Measurements from ENCODE around the gene VAV2.
"Not testable (repeated sequence)": the region's sequence is repeated elsewhere in the genome, so short reads cannot be mapped to it uniquely, and the experiment has no call there.

Gene VAV2

GRCh38 chr9:133778336-133779013, 213.6 kb downstream of the VAV2 start:
- DNase-seq = no peak

DNA sequence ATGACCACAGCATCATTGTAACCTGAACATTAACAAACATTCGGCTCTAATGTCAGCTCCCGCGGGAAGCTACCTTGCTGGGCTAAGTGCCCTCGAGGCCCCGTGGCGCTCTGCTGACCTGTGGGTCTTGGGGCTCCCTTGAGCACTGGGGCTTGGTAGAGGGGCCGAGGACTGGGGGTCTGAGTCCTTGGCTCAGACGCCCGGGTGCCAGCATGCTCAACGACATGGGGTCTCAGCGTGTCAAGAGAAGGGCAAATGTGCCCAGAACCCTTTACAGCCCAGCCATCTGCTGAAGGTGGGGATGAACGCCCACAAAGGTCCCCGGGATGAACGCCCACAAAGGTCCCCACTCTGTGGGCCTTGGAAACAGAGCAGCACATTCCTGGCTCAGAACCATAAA, 214.3 kb downstream of the VAV2 start:
- no peak for DNase-seq

- DNase-seq = no peak
These were observed 214.9 kb downstream of the VAV2 start for GRCh38 chr9:133777068-133777791.

DNA sequence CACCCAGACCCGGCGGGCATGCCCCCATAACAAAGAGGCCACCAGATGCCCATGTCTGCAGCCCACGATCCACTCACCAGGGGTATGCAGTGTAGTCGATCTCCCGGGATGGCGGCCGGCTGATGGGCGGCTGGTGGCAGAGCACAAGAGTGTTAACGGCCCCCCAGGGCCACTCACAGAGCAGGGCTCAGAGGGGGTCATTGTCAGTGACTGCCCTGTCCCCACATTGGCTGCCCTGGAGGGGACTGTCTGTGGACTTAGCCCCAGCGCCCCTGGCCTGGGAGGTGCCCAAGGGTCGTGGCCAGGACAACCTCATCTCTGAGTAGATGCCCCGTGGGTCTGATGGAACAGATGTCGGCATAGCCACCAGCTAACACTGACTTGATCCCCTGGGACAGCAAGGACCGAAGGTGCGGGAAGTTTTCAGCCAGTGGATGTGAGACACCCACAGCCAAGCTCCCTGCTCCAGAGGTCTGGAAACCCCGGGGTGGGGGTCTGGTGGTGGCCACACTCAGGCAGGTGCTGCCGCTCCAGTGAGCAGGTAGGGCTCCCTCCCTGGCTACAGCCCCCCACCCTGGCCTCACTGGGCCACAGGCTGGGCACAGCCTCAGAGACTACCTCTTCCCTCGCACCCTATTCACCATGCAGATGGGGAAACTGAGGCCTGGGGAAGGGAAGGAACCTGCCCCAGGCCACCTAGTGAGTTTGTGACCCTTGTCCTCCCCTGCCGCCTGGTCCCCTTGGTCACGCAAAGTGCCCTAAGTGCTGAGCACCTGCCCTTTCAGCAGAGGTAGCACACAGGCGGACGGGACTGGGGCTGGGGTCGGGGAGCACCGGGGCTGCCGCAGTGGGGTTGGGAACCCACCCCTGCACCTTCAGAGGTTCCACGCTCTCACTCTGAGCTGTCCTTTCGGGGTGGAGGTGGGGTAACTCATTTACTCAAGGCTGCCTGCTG, 215.9 kb downstream of the VAV2 start:
- no peak for DNase-seq

DNA sequence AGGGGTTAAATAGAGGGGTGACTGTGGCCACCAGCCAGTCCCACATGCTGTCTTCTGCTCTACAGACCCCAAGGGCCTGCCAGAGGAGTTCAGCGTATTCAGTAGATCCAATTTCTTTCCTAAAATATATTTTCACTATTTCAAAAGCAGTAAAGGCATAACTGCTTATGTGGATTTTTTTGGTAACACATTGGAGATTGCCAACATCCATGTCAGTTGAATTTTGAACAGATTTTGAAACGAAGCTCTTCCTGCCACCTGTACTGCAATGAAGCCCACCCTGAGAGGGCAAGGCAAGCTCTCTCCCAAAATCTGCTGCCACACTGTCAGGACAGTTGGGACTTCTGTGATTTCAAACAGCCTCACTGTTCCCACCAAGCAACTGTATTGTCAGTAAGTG, 216.8 kb downstream of the VAV2 start:
- DNase-seq = no peak

- DNase-seq = no peak
These were observed 217.3 kb downstream of the VAV2 start for GRCh38 chr9:133774799-133775198.

GRCh38 chr9:133773889-133774655, 218.1 kb downstream of the VAV2 start:
- no peak for DNase-seq

- no peak for DNase-seq
These were observed 219.5 kb downstream of the VAV2 start for GRCh38 chr9:133772581-133772980.

GRCh38 chr9:133771486-133772482, 220.3 kb downstream of the VAV2 start:
- no peak for DNase-seq

DNA sequence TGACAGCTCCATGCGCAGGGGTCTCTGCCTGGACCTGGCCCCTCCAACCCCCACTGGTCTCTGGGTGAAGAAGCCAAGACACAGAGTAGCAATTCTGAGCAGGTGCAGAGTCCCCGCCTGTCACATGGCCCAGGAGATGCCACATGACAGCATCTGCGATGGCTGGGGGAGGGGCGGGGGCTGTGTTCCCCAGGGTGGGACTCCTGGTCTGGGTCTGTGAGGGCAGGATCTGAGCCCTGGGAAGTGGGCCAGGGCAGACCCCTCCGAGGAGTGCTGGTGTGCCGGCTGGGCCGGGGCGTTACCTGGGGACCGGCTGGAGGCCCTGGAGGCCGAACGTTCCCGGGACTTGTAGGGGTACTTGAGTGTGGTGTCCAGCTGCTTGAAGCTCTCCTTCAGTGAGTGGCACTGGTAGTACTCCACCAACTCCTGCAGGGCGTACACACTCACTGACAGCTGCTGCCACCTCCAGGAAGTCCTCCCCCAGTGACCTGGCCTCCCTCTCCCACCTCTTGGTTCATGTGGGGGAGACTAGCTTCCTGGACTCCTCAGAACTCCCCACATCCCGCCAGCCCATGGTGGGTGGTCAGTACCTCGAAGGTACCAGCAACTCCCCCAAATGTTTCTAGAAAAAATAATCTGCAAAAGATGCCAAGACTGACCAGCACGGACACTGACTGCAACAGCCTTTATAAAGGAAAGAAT, 221.9 kb downstream of the VAV2 start:
- DNase-seq = no peak

DNA sequence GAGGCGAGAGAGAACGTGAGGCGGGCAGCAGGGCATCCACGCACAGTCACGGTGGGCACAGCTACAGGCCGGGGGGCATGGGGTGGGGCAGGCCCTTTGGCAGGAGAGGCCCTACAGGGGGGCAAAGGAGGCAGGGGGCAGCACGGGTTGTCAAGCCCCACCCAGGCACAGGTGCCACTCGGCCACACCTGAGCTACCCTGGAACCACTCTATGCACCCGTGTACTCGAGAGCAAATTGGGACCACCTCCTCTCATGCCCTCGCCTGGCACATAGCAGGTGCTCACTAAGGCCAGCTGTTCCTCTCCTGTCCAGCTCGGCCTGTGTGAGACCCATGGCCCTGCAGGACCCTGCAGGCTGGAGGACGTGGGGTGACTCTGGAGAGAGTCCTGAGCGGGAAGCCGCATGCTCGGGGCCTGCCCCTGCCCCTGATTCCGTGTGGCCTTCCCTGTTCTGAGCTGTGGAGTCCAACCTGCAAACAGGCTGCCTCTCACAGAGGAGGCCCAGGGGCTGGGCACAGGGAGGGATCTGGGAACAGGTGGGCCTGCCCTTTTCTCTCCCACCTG, 222.5 kb downstream of the VAV2 start:
- DNase-seq = no peak

DNA sequence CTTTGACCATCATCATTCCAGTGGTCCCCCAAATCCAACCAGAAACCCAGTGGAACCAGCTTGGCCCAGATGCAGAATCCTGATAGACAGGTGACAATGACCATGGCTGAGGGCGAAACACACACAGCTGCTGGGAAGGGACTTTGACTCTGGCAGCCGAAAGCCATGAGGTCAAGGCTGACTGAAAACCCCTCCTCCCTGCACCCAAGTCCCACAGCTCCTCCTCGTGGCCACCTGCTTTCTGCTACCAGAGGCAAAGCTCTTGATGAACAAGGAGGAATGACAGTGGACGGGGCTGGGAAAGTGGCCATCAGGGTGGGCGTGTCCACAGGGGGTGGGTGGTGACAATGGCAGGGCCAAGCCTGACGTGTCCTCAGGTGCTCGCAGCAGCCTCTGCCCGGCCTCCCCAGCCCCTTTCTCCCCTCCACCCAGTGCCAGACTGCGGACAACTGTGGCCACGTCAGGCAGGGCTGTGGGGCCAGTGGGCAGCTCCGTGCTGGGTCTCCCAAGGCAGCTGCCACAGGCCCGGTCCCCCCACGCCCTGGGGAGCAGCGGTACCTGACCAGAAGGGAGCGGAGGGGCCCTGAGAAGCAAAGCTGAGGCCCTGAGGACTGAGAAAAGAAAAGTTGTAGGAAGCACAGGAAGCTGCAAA, 223.1 kb downstream of the VAV2 start:
- DNase-seq = no peak

DNA sequence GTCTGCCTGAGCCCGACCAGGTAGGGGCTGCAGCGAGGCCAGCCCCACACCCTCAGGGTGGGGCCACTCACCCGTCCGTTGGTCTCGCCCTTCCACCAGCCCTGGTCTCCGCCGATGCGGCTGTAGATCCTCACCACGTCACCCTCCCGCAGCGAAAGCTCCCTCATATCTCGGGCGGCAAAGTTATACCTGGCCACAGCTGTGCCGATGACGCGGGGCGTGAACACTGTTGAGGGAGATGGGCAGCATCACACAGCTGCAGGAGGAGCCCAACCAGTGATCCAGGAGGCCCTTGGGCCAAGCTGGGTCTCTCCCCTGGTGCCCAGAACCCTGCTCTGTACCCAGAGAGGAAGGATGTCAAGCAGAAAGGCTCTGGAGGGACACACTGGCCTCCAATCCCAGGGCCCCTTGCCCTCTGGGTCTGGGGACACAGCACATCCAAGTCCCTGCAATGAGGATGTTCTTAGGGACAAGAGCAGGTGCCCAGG, 223.7 kb downstream of the VAV2 start:
- no peak for DNase-seq

- DNase-seq = no peak
These were observed 224.5 kb downstream of the VAV2 start for GRCh38 chr9:133767625-133768024.

DNA sequence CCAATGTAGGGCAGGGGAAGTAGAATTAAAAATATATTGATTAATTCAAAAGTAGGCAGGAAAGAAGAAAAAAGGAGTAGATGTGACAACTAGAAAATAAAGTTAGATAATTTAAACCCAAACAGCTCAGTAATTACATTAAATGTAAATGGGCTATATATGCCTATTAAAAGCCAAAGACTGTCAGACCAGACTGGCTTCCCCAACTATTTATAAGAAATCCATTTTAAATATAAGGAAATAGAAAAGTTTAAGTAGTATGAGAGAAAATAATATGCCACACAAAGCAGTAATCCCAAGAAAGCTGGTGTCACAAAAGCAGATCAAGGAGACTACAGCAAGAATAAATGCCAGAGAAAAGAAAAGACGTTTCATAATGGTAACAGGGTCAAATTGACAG, 225.1 kb downstream of the VAV2 start:
- no peak for DNase-seq

DNA sequence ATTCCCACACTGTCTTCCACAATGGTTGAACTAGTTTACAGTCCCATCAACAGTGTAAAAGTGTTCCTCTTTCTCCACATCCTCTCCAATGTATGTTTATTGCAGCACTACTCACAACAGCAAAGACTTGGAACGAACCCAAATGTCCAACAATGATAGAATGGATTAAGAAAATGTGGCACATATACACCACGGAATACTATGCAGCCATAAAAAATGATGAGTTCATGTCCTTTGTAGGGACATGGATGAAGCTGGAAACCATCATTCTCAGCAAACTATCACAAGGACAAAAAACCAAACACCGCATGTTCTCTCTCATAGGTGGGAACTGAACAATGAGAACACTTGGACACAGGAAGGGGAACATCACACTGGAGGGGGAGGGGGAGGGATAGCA, 225.9 kb downstream of the VAV2 start:
- DNase-seq = not testable (repeated sequence)

- DNase-seq = no peak
These were observed 228.6 kb downstream of the VAV2 start for GRCh38 chr9:133763272-133764183.

- DNase-seq = no peak
These were observed 229.4 kb downstream of the VAV2 start for GRCh38 chr9:133762488-133763271.
